GM18511 (cell line): Measurements from ENCODE around the gene FRMD4A.

Experiments
- ATAC-seq: cut with Tn5 transposase; IDR thresholded peaks from one replicate; pipeline ENCODE4 v1.9.1; 2021; ENCODE audit warnings: mild to moderate bottlenecking, moderate library complexity; ENCODE audit not compliant: unreplicated experiment

The FRMD4A gene

GRCh38 chr10:13994932-13995331, 335.8 kb downstream of the FRMD4A start:
- no peak for ATAC-seq

GRCh38 chr10:13993673-13994089, 337.0 kb downstream of the FRMD4A start:
- peak; percentile 48 for ATAC-seq

- ATAC-seq = no peak
Measured at GRCh38 chr10:13993169-13993568, 337.6 kb downstream of the FRMD4A start.

- ATAC-seq = no peak
Measured at GRCh38 chr10:13991353-13991752, 339.4 kb downstream of the FRMD4A start.

- ATAC-seq = no peak
Measured at GRCh38 chr10:13990946-13991345, 339.8 kb downstream of the FRMD4A start.

- ATAC-seq = no peak
Measured at GRCh38 chr10:13990392-13990805, 340.3 kb downstream of the FRMD4A start.

GRCh38 chr10:13989616-13990015, 341.1 kb downstream of the FRMD4A start:
- no peak for ATAC-seq

GRCh38 chr10:13987446-13987845, 343.3 kb downstream of the FRMD4A start:
- no peak for ATAC-seq

- no peak for ATAC-seq
Measured at GRCh38 chr10:13984647-13985155, 346.0 kb downstream of the FRMD4A start.

- ATAC-seq = no peak
Measured at GRCh38 chr10:13983035-13983434, 347.7 kb downstream of the FRMD4A start.

GRCh38 chr10:13978533-13979115, 352.1 kb downstream of the FRMD4A start:
- ATAC-seq = no peak

GRCh38 chr10:13977861-13978532, 352.7 kb downstream of the FRMD4A start:
- no peak for ATAC-seq

GRCh38 chr10:13973742-13974141, 357.0 kb downstream of the FRMD4A start:
- no peak for ATAC-seq

GRCh38 chr10:13972609-13973008, 358.1 kb downstream of the FRMD4A start:
- ATAC-seq = no peak

- no peak for ATAC-seq
Measured at GRCh38 chr10:13971601-13972475, 358.9 kb downstream of the FRMD4A start.

GRCh38 chr10:13970957-13971353, 359.8 kb downstream of the FRMD4A start:
- ATAC-seq = no peak

GRCh38 chr10:13970236-13970956, 360.3 kb downstream of the FRMD4A start:
- no peak for ATAC-seq

GRCh38 chr10:13969792-13970140, 361.0 kb downstream of the FRMD4A start:
- ATAC-seq = peak; percentile 56

- no peak for ATAC-seq
Measured at GRCh38 chr10:13969118-13969791, 361.5 kb downstream of the FRMD4A start.

- ATAC-seq = no peak
Measured at GRCh38 chr10:13961853-13962252, 368.9 kb downstream of the FRMD4A start.
